Astrocyte of the spinal cord (primary cell): ENCODE data around the gene NT5DC1.

ENCODE experiments used
- DNase-seq: peaks from one replicate; pipeline ENCODE4 v3.0.0; 2011; ENCODE audit warnings: low read depth, low spot score
- H3K4me3 ChIP-seq: 2 replicates; pipeline ENCODE4 v1.5.1; 2011; ENCODE audit warnings: low read depth, mild to moderate bottlenecking, low read length, moderate library complexity
- CTCF ChIP-seq: IDR thresholded peaks from 2 replicates; pipeline ENCODE4 v1.5.1; 2012; ENCODE audit warnings: low read depth, mild to moderate bottlenecking, low read length, inconsistent platforms
- in situ Hi-C: cut with HindIII; loops from 2 replicates; pipeline ENCODE4 v1.10.0; 2017; ENCODE audit warnings: low sequenced_read_pairs

The NT5DC1 gene

GRCh38 chr6:116100419-116101301 is at the start of gene NT5DC1:
TSS of gene NT5DC1 (plus strand) at chr6:116100853. CDS start at chr6:116100931, 78 bp downstream.
- peak; percentile 30 for TF ChIP-seq CTCF
- peak within 1 kb of the TSS; percentile 72 for H3K4me3 ChIP-seq
- in situ Hi-C loops, result no loop called here
- DNase-seq, result peak; percentile 75

- no peak overlapping the region for H3K4me3 ChIP-seq
- in situ Hi-C loops, result no loop called here
- DNase-seq, result no peak
- no peak for TF ChIP-seq CTCF
These were observed 49.4 kb upstream of the NT5DC1 start for GRCh38 chr6:116051244-116051643.

GRCh38 chr6:116055513-116055912 is 45.1 kb upstream of the NT5DC1 start:
- H3K4me3 ChIP-seq, result no peak overlapping the region
- DNase-seq, result no peak
- in situ Hi-C loops, result no loop called here
- no peak for TF ChIP-seq CTCF

GRCh38 chr6:116057766-116058165 is 42.9 kb upstream of the NT5DC1 start:
- in situ Hi-C loops, result no loop called here
- H3K4me3 ChIP-seq, result no peak overlapping the region
- no peak for TF ChIP-seq CTCF
- no peak for DNase-seq

- peak; percentile 6 for DNase-seq
- no peak for TF ChIP-seq CTCF
- in situ Hi-C loops, result no loop called here
- no peak overlapping the region for H3K4me3 ChIP-seq
These were observed 40.7 kb upstream of the NT5DC1 start for GRCh38 chr6:116059713-116060571.

- no peak within 1 kb of the TSS for H3K4me3 ChIP-seq
- DNase-seq, result peak; percentile 23
- in situ Hi-C loops, result no loop called here
- TF ChIP-seq CTCF, result no peak
These were observed 39.9 kb upstream of the NT5DC1 start, which contains the start of gene FRK for GRCh38 chr6:116060572-116061283. TSS of gene FRK (minus strand) at chr6:116060891. CDS start at chr6:116060311, 580 bp downstream.
